Measurements from ENCODE around the gene TMEM132C.

TMEM132C gene

GRCh38 chr12:128619263-128619662 lies 352.3 kb downstream of the TMEM132C start:
- DNase-seq = no peak

- no peak for DNase-seq
These were observed 354.3 kb downstream of the TMEM132C start for GRCh38 chr12:128621304-128621703.

- DNase-seq = no peak
These were observed 356.8 kb downstream of the TMEM132C start for GRCh38 chr12:128623748-128624147.

- no peak for DNase-seq
These were observed 359.9 kb downstream of the TMEM132C start for GRCh38 chr12:128626808-128627320.

GRCh38 chr12:128627659-128628058 lies 360.7 kb downstream of the TMEM132C start:
- DNase-seq = no peak

GRCh38 chr12:128629979-128630378 lies 363.0 kb downstream of the TMEM132C start:
- DNase-seq = no peak

GRCh38 chr12:128637642-128638606 lies 371.0 kb downstream of the TMEM132C start:
- no peak for DNase-seq

- DNase-seq = no peak
These were observed 372.1 kb downstream of the TMEM132C start for GRCh38 chr12:128639089-128639488.

GRCh38 chr12:128643155-128643554 lies 376.2 kb downstream of the TMEM132C start:
- no peak for DNase-seq

- no peak for DNase-seq
These were observed 377.8 kb downstream of the TMEM132C start for GRCh38 chr12:128644664-128645296.

GRCh38 chr12:128649902-128650301 lies 382.9 kb downstream of the TMEM132C start:
- no peak for DNase-seq

- DNase-seq = no peak
These were observed 385.3 kb downstream of the TMEM132C start for GRCh38 chr12:128652136-128652751.

GRCh38 chr12:128654468-128654867 lies 387.5 kb downstream of the TMEM132C start:
- DNase-seq = no peak

GRCh38 chr12:128657378-128657777 lies 390.4 kb downstream of the TMEM132C start:
- no peak for DNase-seq

- DNase-seq = no peak
These were observed 393.7 kb downstream of the TMEM132C start for GRCh38 chr12:128660532-128661225.

- no peak for DNase-seq
These were observed 394.2 kb downstream of the TMEM132C start for GRCh38 chr12:128661226-128661569.

- DNase-seq = no peak
These were observed 395.1 kb downstream of the TMEM132C start for GRCh38 chr12:128662101-128662500.

GRCh38 chr12:128664501-128664900 lies 397.5 kb downstream of the TMEM132C start:
- DNase-seq = no peak

- no peak for DNase-seq
These were observed 400.2 kb downstream of the TMEM132C start for GRCh38 chr12:128667193-128667592.

GRCh38 chr12:128671528-128672042 lies 404.6 kb downstream of the TMEM132C start:
- no peak for DNase-seq

- DNase-seq = no peak
These were observed 405.5 kb downstream of the TMEM132C start for GRCh38 chr12:128672428-128672827.

GRCh38 chr12:128672893-128673292 lies 405.9 kb downstream of the TMEM132C start:
- DNase-seq = no peak

GRCh38 chr12:128675576-128675975 lies 408.6 kb downstream of the TMEM132C start:
- no peak for DNase-seq
